Stomach smooth muscle (tissue), 2 donors: ENCODE results near the gene ARHGAP25.

Experiments
- H3K27ac ChIP-seq: one replicate; pipeline ENCODE4 v1.7.0; 2013; ENCODE audit warnings: mild to moderate bottlenecking, low read length, inconsistent platforms
- H3K27me3 ChIP-seq, 2 donors: one replicate each; pipeline ENCODE4 v1.7.0; 2013; ENCODE audit warnings: low read length in 2 of 2; ENCODE audit not compliant: insufficient read depth in 2 of 2, control insufficient read depth in 1 of 2
- H3K36me3 ChIP-seq, 2 donors: one replicate each; pipeline ENCODE4 v1.7.0; 2013; ENCODE audit warnings: low read length in 2 of 2; ENCODE audit not compliant: control insufficient read depth in 2 of 2, insufficient read depth in 2 of 2
- H3K4me1 ChIP-seq: one replicate; pipeline ENCODE4 v1.7.0; 2013; ENCODE audit warnings: low read length; ENCODE audit not compliant: control insufficient read depth, insufficient read depth
- H3K4me3 ChIP-seq, 2 donors: one replicate each; pipeline ENCODE4 v1.7.0; 2013; ENCODE audit warnings: low read length in 2 of 2
- H3K9ac ChIP-seq, 2 donors: one replicate each; pipeline ENCODE4 v1.7.0; 2013; ENCODE audit warnings: low read length in 2 of 2, mild to moderate bottlenecking in 1 of 2
- H3K9me3 ChIP-seq, 2 donors: one replicate each; pipeline ENCODE4 v1.7.0; 2013; ENCODE audit warnings: low read length in 2 of 2; ENCODE audit not compliant: control insufficient read depth in 2 of 2
- donor health status: healthy.
- donor health status: Pancreatic carcinoma.

ARHGAP25 gene

DNA sequence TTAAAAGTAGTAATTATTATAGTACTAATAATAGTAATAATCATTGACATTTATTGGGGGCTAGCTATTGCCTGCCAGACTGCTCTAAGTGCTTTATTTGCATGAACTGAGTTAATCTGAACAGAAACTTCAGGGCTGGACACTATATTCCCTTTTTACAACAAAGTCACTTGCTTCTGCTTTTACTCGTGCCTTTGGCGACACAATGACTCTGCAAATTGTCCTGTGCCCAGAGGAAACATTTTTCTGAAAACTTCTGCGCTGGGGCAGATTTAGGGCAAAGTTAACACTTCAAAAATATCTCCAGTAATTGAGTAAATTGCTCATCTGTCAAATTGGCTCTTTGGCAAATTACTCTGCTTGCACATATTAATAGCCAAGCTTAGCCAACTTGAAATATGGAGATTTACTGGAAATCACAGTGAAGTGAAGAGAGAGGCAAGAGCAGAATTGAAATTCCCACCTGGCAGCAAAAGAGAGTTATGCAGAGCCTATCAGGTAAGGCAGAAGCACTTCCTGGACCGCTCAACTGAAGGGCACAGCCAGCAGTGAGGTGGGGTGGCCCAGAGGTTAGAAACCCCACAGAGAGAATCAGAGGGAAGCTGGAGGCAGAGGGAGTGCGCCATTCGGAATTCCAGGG is 100.2 kb downstream of the ARHGAP25 start:
- H3K27me3 ChIP-seq: no peaks in the 10 kb centered on the region
- peaks cover 24% of the 10 kb centered on the region for H3K4me1 ChIP-seq
- no peak overlapping the region for H3K27ac ChIP-seq
- H3K4me3 ChIP-seq: no peak overlapping the region
- no peak overlapping the region for H3K9ac ChIP-seq
- H3K36me3 ChIP-seq: no peaks in the 10 kb centered on the region
- no peaks in the 10 kb centered on the region for H3K9me3 ChIP-seq

DNA sequence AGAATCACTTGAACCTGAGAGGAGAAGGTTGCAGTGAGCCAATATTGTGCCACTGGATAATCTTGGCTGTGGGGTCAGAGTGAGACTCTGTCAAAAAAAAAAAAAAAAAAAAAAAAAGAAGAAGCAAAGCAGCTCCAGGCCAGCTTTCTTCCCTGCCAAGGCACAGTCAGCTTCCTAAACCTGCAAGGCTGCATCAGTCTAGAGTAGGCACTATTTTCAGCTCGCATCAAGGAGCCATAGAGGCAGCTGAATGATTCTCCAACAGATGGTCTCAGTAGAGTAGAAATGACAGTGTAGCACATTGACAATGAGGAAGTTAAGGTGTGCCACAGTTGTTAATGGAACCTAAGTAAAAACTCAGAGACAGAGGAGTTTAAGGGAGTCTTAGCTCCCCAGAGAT is 101.0 kb downstream of the ARHGAP25 start:
- Histone ChIP-seq H3K9ac (no peak overlapping the region), H3K4me1 (peaks cover 23% of the 10 kb centered on the region), H3K4me3 (no peak overlapping the region), H3K36me3 (no peaks in the 10 kb centered on the region), H3K9me3 (no peaks in the 10 kb centered on the region), H3K27me3 (no peaks in the 10 kb centered on the region), H3K27ac (no peak overlapping the region)

DNA sequence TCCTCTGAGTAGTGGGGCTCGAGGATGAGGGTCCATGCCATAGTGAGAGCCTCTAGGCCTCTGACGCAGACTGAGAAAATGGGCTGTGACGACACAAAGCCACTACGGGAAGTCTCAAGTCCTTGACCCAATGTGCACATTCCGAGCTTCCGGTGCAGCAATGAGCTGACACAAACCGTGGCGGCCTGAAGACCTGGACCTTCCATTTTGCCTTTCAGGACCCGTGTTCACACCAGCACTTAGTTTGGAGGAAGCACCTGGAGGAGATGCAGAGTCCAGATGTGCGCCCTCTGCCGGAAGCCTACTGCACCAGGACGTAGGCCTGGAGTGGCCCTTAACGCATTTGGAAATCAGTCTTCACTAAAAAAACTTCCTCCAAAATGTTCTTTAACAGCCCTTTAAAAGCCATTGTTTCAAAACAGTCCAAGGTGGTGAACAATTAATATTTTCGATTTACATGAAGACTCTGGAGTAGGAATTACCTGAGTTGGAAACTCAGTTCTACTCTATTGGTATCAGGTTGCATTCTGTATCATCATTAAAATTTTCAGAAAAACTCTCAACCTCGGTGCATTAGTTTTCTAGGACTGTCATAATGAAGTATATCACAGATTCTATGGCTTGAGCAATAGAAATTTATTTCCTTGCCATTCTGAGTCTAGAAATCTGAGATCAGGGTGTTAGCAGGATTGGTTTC is 102.7 kb downstream of the ARHGAP25 start:
- Histone ChIP-seq H3K9me3 (no peaks in the 10 kb centered on the region), H3K4me3 (no peak overlapping the region), H3K36me3 (no peaks in the 10 kb centered on the region), H3K27me3 (no peaks in the 10 kb centered on the region), H3K9ac (no peak overlapping the region), H3K4me1 (peaks cover 10% of the 10 kb centered on the region), H3K27ac (no peak overlapping the region)

DNA sequence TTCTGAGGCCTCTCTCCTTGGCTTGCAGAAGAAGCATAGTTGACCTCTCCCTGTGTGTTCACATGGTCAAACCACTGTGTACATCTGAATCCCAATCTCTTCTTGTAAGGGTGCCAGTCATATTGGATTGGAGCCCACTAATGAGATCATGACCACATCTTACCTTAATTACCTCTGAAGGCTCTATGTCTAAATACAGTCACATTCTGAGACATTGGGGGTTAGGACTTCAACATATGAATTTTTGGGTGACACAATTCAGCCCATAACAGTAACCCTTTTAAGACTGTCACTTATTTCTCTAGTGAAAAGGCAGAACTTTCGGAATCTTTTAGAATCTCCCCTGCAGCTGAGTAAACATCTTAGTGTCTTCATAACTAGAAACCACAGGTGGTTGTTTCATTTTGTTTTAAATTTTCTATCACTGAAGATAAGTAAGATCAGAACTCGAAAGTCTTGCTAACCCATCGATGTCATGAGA is 103.3 kb downstream of the ARHGAP25 start:
- H3K9me3 ChIP-seq: no peaks in the 10 kb centered on the region
- H3K27me3 ChIP-seq: no peaks in the 10 kb centered on the region
- no peak overlapping the region for H3K9ac ChIP-seq
- H3K36me3 ChIP-seq: no peaks in the 10 kb centered on the region
- peak overlapping the region in 1 of 2 donors; percentile 4 for H3K4me3 ChIP-seq
- H3K27ac ChIP-seq: no peak overlapping the region
- peaks cover 5% of the 10 kb centered on the region for H3K4me1 ChIP-seq

DNA sequence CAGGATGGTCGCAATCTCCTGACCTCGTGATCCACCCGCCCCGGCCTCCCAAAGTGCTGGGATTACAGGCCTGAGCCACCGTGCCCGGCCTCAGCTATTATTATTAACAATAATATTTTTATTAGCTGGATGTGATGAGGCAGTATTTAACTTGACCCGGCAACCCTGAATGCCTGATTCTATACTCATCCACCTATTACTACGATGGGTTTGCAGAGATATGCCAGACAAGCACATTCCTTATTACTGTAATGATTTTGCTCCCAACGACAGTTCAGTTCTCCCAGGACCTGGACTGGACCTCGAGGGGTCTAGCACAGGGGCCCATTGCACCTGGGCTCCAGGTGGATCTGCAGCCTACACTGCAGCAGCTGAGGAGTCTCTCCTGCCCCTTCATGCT is 104.0 kb downstream of the ARHGAP25 start:
- Histone ChIP-seq H3K4me3 (no peak overlapping the region), H3K4me1 (peaks cover 5% of the 10 kb centered on the region), H3K36me3 (no peaks in the 10 kb centered on the region), H3K9ac (no peak overlapping the region), H3K9me3 (no peaks in the 10 kb centered on the region), H3K27ac (no peak overlapping the region), H3K27me3 (no peaks in the 10 kb centered on the region)

DNA sequence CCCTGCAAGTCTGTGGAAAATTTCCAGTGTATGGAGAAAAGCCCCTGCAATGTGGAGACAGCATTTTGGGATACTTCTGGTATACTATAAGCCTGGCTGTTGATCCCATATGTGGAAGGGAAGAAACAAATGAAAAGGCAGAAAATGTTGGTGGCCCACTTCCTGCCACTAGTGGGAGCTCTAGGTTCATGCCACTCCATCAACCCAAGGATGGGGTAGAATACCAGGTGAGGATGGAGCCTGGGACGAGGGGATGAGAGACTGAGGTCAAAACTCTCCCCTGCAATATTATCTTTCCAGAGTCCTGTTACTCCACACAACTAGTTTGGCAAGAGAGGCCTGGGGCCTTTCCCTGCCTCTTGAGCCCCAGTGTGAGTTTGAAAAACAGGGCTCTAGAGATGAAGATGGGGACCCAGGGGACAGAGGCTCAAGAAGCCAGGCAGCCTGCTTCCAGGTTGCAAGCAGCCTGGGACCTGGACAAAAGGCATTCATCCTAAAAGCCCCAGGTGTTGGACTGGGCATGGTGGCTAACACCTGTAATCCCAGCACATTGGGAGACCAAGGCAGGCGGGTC is 104.7 kb downstream of the ARHGAP25 start:
- no peaks in the 10 kb centered on the region for H3K9me3 ChIP-seq
- H3K27me3 ChIP-seq: no peaks in the 10 kb centered on the region
- no peak overlapping the region for H3K27ac ChIP-seq
- H3K4me1 ChIP-seq: peaks cover 5% of the 10 kb centered on the region
- H3K9ac ChIP-seq: no peak overlapping the region
- no peak overlapping the region for H3K4me3 ChIP-seq
- no peaks in the 10 kb centered on the region for H3K36me3 ChIP-seq

DNA sequence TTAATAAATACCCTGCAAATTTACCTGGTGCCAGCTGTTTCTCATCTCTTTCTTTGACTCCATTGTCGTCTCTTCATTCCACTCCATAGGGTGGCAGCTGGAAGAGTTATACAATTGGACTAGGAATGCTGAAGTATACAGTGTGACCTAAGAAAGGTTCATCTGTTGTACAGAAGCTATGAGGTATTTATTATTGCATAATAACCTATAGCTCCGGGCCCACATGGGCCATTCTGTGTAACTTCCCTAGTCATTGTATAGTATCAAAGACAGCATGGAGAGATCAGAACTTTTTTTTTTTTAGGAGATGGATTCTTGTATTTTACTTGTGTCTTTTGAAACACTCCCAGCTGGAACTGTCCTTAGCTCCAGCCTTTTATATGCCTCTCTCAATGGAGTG is 110.4 kb downstream of the ARHGAP25 start:
- H3K4me1 ChIP-seq: no peaks in the 10 kb centered on the region
- no peak overlapping the region for H3K4me3 ChIP-seq
- no peaks in the 10 kb centered on the region for H3K36me3 ChIP-seq
- H3K27me3 ChIP-seq: no peaks in the 10 kb centered on the region
- no peaks in the 10 kb centered on the region for H3K9me3 ChIP-seq
- no peak overlapping the region for H3K9ac ChIP-seq
- H3K27ac ChIP-seq: no peak overlapping the region

DNA sequence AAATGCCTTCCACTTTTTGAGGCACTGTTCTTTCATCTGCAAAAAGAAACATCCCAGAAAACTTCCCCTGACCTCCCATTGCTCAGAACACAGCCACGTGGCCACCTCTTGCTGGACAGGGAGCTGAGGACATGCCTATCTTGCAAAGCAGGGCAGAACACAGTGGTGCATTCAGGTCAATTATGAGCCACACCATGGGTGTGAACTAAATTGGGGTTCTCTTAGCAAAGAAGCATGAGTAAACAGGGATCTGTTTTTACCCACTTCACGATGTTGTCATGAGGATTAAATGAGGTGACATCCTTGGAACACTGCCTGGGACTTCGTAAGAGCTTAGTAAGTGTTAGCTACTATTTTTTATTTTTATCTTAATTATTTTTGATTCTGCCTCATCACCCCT is 111.5 kb downstream of the ARHGAP25 start:
- Histone ChIP-seq H3K27ac (no peak overlapping the region), H3K36me3 (no peaks in the 10 kb centered on the region), H3K9me3 (no peaks in the 10 kb centered on the region), H3K27me3 (no peaks in the 10 kb centered on the region), H3K9ac (no peak overlapping the region), H3K4me1 (no peaks in the 10 kb centered on the region), H3K4me3 (no peak overlapping the region)

DNA sequence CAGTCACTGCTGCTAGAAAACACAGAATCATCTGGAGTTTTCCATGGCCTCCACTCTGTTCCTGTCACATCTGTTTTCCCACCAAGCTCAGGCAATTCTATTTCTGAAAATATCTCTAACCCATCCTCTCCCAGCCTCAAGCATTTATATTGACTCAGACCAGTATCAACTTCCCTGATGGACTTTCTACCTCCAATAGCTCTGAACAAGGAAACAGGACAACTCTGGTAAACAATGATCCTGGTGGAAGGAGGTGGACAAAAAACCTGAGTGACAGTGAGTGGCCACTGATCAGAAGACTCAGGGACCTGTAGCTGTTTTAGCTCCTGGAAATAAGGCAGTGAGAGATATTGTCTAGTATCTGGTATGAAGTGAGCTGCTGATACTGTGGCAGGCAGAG is 113.1 kb downstream of the ARHGAP25 start:
- no peak overlapping the region for H3K9ac ChIP-seq
- no peaks in the 10 kb centered on the region for H3K9me3 ChIP-seq
- H3K4me1 ChIP-seq: no peaks in the 10 kb centered on the region
- no peak overlapping the region for H3K27ac ChIP-seq
- H3K4me3 ChIP-seq: no peak overlapping the region
- no peaks in the 10 kb centered on the region for H3K36me3 ChIP-seq
- H3K27me3 ChIP-seq: no peaks in the 10 kb centered on the region

DNA sequence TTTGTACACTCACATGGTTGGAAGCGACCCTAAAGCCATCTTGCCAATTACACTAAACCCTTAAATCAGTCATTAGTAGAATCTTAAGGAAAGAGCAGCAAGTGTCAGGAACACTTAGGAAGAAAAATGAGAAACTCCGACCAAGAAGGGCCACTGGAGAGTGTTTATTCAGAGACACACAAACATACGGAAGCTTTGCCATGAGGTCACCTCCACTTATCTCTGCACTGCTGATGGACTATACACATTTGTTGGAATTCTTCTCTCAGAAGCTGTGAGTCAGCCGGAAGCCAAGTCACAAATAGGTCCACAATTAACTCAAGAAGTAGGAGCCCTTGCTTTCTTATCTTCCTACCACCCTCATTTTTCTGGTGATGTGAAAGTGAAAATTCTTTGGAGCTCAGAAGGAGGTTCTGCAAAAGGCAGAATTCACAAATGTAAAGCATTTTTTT is 115.0 kb downstream of the ARHGAP25 start:
- Histone ChIP-seq H3K4me1 (peaks cover 4% of the 10 kb centered on the region), H3K27ac (no peak overlapping the region), H3K9ac (no peak overlapping the region), H3K27me3 (no peaks in the 10 kb centered on the region), H3K9me3 (no peaks in the 10 kb centered on the region), H3K36me3 (no peaks in the 10 kb centered on the region), H3K4me3 (no peak overlapping the region)

DNA sequence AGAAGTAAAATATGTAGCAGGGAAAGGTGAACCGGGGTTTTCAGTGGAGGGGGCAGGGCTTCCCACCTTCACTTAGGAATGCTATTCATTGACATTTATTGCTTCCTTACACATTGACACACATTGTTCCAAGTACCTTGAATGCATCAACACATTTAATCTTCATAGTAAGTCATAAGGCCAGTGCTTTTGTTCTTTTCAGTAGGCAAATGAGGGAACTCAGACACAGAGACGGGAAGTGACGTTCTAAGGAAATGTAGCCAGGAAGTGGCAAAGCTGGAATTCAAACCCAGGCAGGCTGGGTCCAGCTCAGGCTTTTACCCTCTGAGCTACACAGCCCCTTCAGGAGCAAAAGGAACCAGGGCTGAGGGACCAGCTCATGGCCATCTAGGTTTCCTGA is 115.9 kb downstream of the ARHGAP25 start:
- H3K27ac ChIP-seq: no peak overlapping the region
- no peak overlapping the region for H3K4me3 ChIP-seq
- no peaks in the 10 kb centered on the region for H3K36me3 ChIP-seq
- H3K27me3 ChIP-seq: no peaks in the 10 kb centered on the region
- no peak overlapping the region for H3K9ac ChIP-seq
- H3K4me1 ChIP-seq: peaks cover 4% of the 10 kb centered on the region
- no peaks in the 10 kb centered on the region for H3K9me3 ChIP-seq
